GM12864 (cell line): ENCODE measurements around the gene GASK1B.

Experiments
- DNase-seq: peaks from one replicate; pipeline ENCODE4 v3.0.0-alpha.2; 2011; ENCODE audit warnings: low read depth
- H3K4me3 ChIP-seq: 2 replicates; pipeline ENCODE4 v1.5.1; 2011; ENCODE audit warnings: mild to moderate bottlenecking, low read depth, low read length, control low read depth
- CTCF ChIP-seq: IDR thresholded peaks from 2 replicates; pipeline ENCODE4 v1.5.1; 2011; ENCODE audit warnings: low read depth, mild to moderate bottlenecking, moderate library complexity, low read length, control low read depth, inconsistent platforms; ENCODE audit errors: missing control alignments

GASK1B gene

GRCh38 chr4:158209825-158210807 lies 37.3 kb upstream of the GASK1B start, which contains the start of gene TMEM144:
Gene TMEM144, plus strand, starts transcription at chr4:158210486. Its CDS starts 2,182 bp downstream, at chr4:158212668.
- no peak for TF ChIP-seq CTCF
- DNase-seq, result no peak
- H3K4me3 ChIP-seq, result peak within 1 kb of the TSS; percentile 36

GRCh38 chr4:158208963-158209640 lies 36.3 kb upstream of the GASK1B start:
- H3K4me3 ChIP-seq, result no peak overlapping the region
- DNase-seq, result no peak
- TF ChIP-seq CTCF, result no peak

GRCh38 chr4:158203929-158204328 lies 31.1 kb upstream of the GASK1B start:
- no peak for TF ChIP-seq CTCF
- DNase-seq, result no peak
- no peak overlapping the region for H3K4me3 ChIP-seq

GRCh38 chr4:158203436-158203835 lies 30.6 kb upstream of the GASK1B start:
- no peak for TF ChIP-seq CTCF
- no peak for DNase-seq
- no peak overlapping the region for H3K4me3 ChIP-seq

- TF ChIP-seq CTCF, result no peak
Measured at GRCh38 chr4:158202481-158202880, 29.7 kb upstream of the GASK1B start.

GRCh38 chr4:158201876-158202275 lies 29.1 kb upstream of the GASK1B start:
- no peak for TF ChIP-seq CTCF
- H3K4me3 ChIP-seq, result no peak overlapping the region
- no peak for DNase-seq

More at GRCh38 chr4:158202481-158202880, 29.7 kb upstream of the GASK1B start:
- DNase-seq, result no peak
- H3K4me3 ChIP-seq, result no peak overlapping the region
